Activated B cell treated with CpG ODN at 0.5 μM for 24 hours (primary cell): ENCODE data around the gene PAX3. TPM values are rescaled to one million over a fixed set of nuclear protein-coding genes. Genes with fewer than 3 reads are reported as not detected.

ENCODE experiments used
- ATAC-seq: fragments of 200-7000 bp; cut with Tn5 transposase; one replicate; pipeline ENCODE4 v1.10.0; 2021; ENCODE audit warnings: low read depth, mild to moderate bottlenecking, moderate library complexity
- CTCF ChIA-PET: fragments of 350-600 bp; sonication (Branson Sonifier 250); formaldehyde crosslinking; loops from one replicate; lab custom pipeline; 2021; ENCODE audit warnings: antibody characterized with exemption; lab: Charles Lee
- POLR2A ChIA-PET: fragments of 350-600 bp; sonication (Branson Sonifier 250); formaldehyde crosslinking; loops from one replicate; lab custom pipeline; 2021; ENCODE audit warnings: antibody characterized with exemption; lab: Charles Lee
- DNase-seq: peaks from one replicate; pipeline ENCODE4 v3.0.0; 2022
- H3K27ac Mint-ChIP-seq: one replicate; pipeline ENCODE4 v1.8.0; 2020; ENCODE audit warnings: mixed read lengths
- H3K27me3 Mint-ChIP-seq: one replicate; pipeline ENCODE4 v1.8.0; 2021; ENCODE audit warnings: mixed read lengths
- H3K36me3 Mint-ChIP-seq: one replicate; pipeline ENCODE4 v1.8.0; 2021; ENCODE audit warnings: low read depth, mixed read lengths
- H3K4me1 Mint-ChIP-seq: one replicate; pipeline ENCODE4 v1.8.0; 2021; ENCODE audit warnings: mixed read lengths
- H3K4me3 Mint-ChIP-seq: one replicate; pipeline ENCODE4 v1.8.0; 2020; ENCODE audit warnings: mild to moderate bottlenecking, mixed read lengths
- H3K9me3 Mint-ChIP-seq: one replicate; pipeline ENCODE4 v1.8.0; 2020; ENCODE audit warnings: mixed read lengths
- intact Hi-C: fragments of 100-400 bp; cut with micrococcal nuclease; formaldehyde crosslinking; loops from one replicate; pipeline ENCODE4 v1.15.1; 2024
- total RNA-seq: library from RNA; stranded (reverse); gene quantifications from 2 replicates; pipeline ENCODE4 v1.2.3, GENCODE V29; 2022
- TF ChIP-seq, protein P1 (sequence below): fragments of 200-600 bp; IDR thresholded peaks from one replicate; pipeline ENCODE4 v1.8.0; 2022; ENCODE audit warnings: antibody characterized with exemption, mild to moderate bottlenecking

PAX3 gene
- total RNA-seq, 1 donor from 2014 or later: not detected

DNA sequence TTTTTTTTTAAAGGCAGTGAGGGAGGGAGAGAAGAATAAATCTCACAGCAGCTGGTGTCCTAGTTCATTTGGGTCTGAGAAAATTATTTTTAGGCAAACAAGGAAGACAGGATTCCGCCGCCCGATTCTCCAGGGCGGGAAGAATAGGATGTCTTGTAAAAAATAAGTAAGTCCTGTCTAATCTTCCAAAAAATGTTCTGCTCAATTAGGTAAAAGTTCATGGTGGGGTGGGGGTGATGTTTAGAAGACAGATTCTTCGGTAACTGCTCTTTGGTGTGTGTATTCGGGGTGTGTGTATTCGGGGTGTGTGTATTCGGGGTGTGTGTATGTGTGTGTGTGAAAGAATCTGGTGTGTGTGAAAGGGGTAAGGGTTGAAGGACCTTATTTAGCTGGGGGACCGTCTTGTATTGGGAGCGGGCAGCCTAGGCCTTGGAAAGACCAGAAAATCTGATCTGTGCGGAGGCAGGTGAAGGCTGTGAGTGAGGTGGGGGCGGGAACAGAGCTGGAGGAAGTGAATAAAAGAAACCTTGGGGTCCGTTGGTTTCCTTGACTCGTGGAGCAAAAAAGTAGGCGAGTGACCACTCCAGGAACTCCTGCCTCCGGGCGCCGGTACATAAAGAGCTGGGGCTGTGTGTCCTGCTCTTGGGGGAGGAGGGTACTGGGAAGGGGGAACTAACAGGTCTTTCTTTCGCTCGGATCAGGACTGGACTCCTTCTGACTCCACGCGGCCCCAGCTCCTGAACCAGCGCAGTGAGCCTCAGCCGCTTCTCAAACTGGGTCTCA is 4.4 kb upstream of the PAX3 start:
- H3K36me3 Mint-ChIP-seq: no peaks in the 10 kb centered on the region
- intact Hi-C loops: no loop called here
- TF ChIP-seq, protein P1, sequence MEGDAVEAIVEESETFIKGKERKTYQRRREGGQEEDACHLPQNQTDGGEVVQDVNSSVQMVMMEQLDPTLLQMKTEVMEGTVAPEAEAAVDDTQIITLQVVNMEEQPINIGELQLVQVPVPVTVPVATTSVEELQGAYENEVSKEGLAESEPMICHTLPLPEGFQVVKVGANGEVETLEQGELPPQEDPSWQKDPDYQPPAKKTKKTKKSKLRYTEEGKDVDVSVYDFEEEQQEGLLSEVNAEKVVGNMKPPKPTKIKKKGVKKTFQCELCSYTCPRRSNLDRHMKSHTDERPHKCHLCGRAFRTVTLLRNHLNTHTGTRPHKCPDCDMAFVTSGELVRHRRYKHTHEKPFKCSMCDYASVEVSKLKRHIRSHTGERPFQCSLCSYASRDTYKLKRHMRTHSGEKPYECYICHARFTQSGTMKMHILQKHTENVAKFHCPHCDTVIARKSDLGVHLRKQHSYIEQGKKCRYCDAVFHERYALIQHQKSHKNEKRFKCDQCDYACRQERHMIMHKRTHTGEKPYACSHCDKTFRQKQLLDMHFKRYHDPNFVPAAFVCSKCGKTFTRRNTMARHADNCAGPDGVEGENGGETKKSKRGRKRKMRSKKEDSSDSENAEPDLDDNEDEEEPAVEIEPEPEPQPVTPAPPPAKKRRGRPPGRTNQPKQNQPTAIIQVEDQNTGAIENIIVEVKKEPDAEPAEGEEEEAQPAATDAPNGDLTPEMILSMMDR: no peak
- no peak for ATAC-seq
- H3K4me1 Mint-ChIP-seq: peaks cover 36% of the 10 kb centered on the region
- H3K9me3 Mint-ChIP-seq: peaks cover 3% of the 10 kb centered on the region
- H3K27me3 Mint-ChIP-seq: peaks cover 85% of the 10 kb centered on the region
- ChIA-PET POLR2A (no interaction called here), CTCF (no interaction called here)
- no peak overlapping the region for H3K4me3 Mint-ChIP-seq
- DNase-seq: no peak
- no peak overlapping the region for H3K27ac Mint-ChIP-seq

DNA sequence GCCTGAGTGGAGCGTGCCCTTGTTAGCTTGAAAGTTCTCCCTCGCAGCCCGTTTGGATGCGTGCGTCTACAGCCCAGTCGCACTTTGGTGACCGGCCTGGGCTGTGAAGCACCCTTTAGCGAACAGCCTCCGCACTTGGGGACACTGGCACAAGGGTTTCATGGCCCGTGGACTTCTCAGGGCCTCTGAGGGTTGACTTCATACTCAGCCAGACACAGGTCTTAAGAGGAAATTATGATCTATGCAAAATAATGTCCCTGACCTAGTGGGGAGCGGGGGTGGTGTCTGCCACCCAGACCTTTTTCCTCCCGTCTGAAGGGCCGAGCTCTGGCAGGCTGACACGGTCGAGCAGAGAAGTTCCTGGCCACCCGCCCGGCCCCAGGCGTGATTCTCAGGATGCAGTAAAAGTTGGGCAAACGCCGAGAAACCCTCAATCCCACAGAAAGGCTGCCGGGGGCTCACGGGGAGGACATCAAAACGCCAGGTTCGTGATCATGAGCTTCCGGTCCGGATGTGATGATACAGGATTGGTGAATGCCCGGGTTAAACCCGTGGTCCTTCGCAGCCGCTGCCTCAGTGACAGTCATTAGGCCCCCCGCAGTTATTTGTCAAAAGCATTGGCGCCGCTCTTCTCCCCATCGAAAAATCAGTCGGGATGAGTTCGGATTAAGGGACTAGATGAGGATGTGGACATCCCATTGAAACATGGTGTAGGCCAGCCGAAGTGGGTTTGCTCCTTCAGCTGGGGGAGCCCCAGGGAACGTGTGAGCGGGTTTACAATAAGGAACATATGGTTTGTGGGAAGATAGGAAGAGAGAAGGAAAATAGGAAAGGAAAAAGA is 3.6 kb upstream of the PAX3 start:
- peaks cover 83% of the 10 kb centered on the region for H3K27me3 Mint-ChIP-seq
- CTCF ChIA-PET: no interaction called here
- ATAC-seq (no peak), DNase-seq (no peak)
- intact Hi-C loops: no loop called here
- H3K36me3 Mint-ChIP-seq: no peaks in the 10 kb centered on the region
- TF ChIP-seq, protein P1: no peak
- H3K27ac Mint-ChIP-seq: no peak overlapping the region
- peaks cover 35% of the 10 kb centered on the region for H3K4me1 Mint-ChIP-seq
- H3K4me3 Mint-ChIP-seq: no peak overlapping the region
- POLR2A ChIA-PET: no interaction called here
- peaks cover 3% of the 10 kb centered on the region for H3K9me3 Mint-ChIP-seq

DNA sequence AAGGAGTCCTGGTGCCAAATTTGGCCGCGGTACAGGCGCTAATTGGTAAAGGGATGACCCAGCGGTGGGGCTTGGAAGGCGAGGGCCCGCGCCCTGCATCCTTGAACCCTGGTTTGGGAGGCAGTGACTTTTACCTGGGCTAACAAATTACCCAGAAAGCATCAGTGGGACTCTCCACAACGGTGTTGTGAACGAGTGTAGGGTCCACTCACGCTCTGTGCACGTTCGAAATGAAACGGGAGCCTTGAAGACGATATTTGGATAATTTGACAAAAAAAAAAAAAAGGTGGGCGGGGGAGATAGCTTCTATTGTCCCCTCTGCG is 3.0 kb upstream of the PAX3 start:
- DNase-seq (no peak), ATAC-seq (no peak)
- H3K9me3 Mint-ChIP-seq: peaks cover 3% of the 10 kb centered on the region
- H3K27ac Mint-ChIP-seq: no peak overlapping the region
- CTCF ChIA-PET: no interaction called here
- TF ChIP-seq, protein P1: no peak
- H3K27me3 Mint-ChIP-seq: peaks cover 84% of the 10 kb centered on the region
- intact Hi-C loops: no loop called here
- POLR2A ChIA-PET: no interaction called here
- H3K4me1 Mint-ChIP-seq: peaks cover 37% of the 10 kb centered on the region
- no peak overlapping the region for H3K4me3 Mint-ChIP-seq
- no peaks in the 10 kb centered on the region for H3K36me3 Mint-ChIP-seq

DNA sequence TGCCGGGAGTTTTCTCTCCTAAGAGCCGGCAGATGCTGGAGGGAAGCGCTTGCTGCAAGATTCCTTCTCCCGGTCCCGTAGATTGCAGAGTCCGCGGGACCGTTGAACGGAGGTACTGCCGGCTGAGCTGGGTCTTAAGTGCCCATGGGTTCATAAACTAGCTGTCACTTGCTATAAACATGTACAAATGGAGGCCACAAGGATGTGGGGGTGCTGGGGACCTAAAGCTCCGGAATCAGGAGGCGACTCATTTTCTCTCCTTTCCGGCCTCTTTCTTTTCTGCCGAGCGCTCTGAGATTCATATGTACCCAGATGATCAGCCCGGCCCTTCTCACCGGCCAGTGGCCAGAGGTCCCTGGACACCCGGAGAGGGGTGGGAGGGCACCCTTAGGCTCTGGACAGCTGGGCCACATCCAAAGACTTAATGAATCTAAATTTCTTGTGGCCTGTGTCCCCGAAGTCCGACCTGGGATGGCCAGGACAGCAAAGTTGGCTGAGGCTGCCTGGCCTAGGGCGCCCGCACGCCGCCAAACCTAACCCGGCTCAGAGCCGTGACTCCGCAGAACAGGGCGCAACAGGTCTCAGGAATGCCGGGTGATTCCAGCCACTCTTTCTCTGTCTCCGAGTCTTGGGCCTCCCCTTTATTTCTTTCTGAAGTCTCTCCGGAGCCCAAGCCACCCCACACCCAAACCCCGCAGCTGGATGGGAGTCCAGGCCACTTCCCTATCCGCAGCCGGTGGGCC is 2.4 kb upstream of the PAX3 start:
- ChIA-PET POLR2A (no interaction called here), CTCF (no interaction called here)
- H3K4me3 Mint-ChIP-seq: no peak overlapping the region
- peaks cover 86% of the 10 kb centered on the region for H3K27me3 Mint-ChIP-seq
- no peak for DNase-seq
- H3K27ac Mint-ChIP-seq: no peak overlapping the region
- ATAC-seq: no peak
- intact Hi-C loops: no loop called here
- H3K9me3 Mint-ChIP-seq: peaks cover 3% of the 10 kb centered on the region
- TF ChIP-seq, protein P1: no peak
- no peaks in the 10 kb centered on the region for H3K36me3 Mint-ChIP-seq
- H3K4me1 Mint-ChIP-seq: peaks cover 36% of the 10 kb centered on the region

DNA sequence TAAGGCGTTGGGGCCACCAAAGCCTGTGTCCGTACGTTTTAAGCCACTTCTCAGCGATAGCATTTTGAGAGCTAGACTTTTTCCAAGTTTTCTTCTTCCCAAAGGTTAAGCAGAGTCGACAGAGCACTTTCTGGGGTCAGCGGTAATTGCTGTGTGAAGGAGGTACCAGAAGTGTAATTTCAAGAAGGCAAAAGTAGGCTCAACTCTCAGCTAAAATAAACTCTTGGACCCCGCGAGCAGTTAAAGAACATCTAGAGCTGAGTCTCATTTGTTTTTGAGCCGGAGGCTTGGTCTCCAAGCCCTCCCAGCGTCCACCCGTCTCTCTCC is 1.9 kb upstream of the PAX3 start:
- ATAC-seq (no peak), DNase-seq (no peak)
- peaks cover 3% of the 10 kb centered on the region for H3K9me3 Mint-ChIP-seq
- ChIA-PET CTCF (no interaction called here), POLR2A (no interaction called here)
- TF ChIP-seq, protein P1: no peak
- intact Hi-C loops: no loop called here
- H3K4me1 Mint-ChIP-seq: peaks cover 38% of the 10 kb centered on the region
- H3K36me3 Mint-ChIP-seq: no peaks in the 10 kb centered on the region
- H3K27ac Mint-ChIP-seq: no peak overlapping the region
- H3K4me3 Mint-ChIP-seq: no peak overlapping the region
- peaks cover 88% of the 10 kb centered on the region for H3K27me3 Mint-ChIP-seq
